ENCODE measurements around the gene TMEM18. TPM values are rescaled to one million over a fixed set of nuclear protein-coding genes. Genes with fewer than 3 reads are reported as not detected.

The TMEM18 gene
- total and polyA plus RNA-seq, 4 donors = 17.8 to 26.2 (median 22.0) TPM

- H3K4me3 ChIP-seq (ENCODE audit: low read length in 2 of 2) = no peak overlapping the region
- H3K9me3 ChIP-seq (ENCODE audit: control insufficient read depth, low read length) = peaks cover under 1% of the 10 kb centered on the region
- intact Hi-C loops (cut with DNase I) = loop anchor here (5.0 kb wide), 2 partner anchors 392 to 467 kb away; no protein-coding TSS in a partner anchor
- no peaks in the 10 kb centered on the region for H3K27me3 ChIP-seq (ENCODE audit: control insufficient read depth in 1 of 2, insufficient read depth in 2 of 2, low read length in 1 of 2)
- no peaks in the 10 kb centered on the region for H3K4me1 ChIP-seq (ENCODE audit: control insufficient read depth in 1 of 2, insufficient read depth in 2 of 2, low read length in 2 of 2)
- no peaks in the 10 kb centered on the region for H3K36me3 ChIP-seq (ENCODE audit: control insufficient read depth in 1 of 2, insufficient read depth in 2 of 2, low read length in 1 of 2)
- WGBS, 2 donors = 82 to 86% methylated on average over 6 of the region's 6 CpGs
- DNase-seq (no peak), ATAC-seq (ENCODE audit: low FRiP score) (no peak)
- no peak overlapping the region for H3K27ac ChIP-seq (ENCODE audit: low read depth in 1 of 2, low read length in 2 of 2)
Measured at GRCh38 chr2:639703-640102, 37.5 kb downstream of the TMEM18 start.

GRCh38 chr2:637804-638203 lies 39.4 kb downstream of the TMEM18 start:
- Histone ChIP-seq H3K27ac (ENCODE audit: low read depth in 1 of 2, low read length in 2 of 2) (no peak overlapping the region), H3K27me3 (ENCODE audit: control insufficient read depth in 1 of 2, insufficient read depth in 2 of 2, low read length in 1 of 2) (no peaks in the 10 kb centered on the region), H3K4me3 (ENCODE audit: low read length in 2 of 2) (no peak overlapping the region), H3K36me3 (ENCODE audit: control insufficient read depth in 1 of 2, insufficient read depth in 2 of 2, low read length in 1 of 2) (no peaks in the 10 kb centered on the region), H3K4me1 (ENCODE audit: control insufficient read depth in 1 of 2, insufficient read depth in 2 of 2, low read length in 2 of 2) (no peaks in the 10 kb centered on the region), H3K9me3 (ENCODE audit: control insufficient read depth, low read length) (no peaks in the 10 kb centered on the region)
- ATAC-seq (ENCODE audit: low FRiP score) (no peak), DNase-seq (no peak)
- intact Hi-C loops (cut with DNase I) = loop anchor here (5.0 kb wide), 2 partner anchors 391 to 466 kb away; no protein-coding TSS in a partner anchor
- 69 to 80% methylated on average over 7 of the region's 7 CpGs for WGBS, 2 donors

- Histone ChIP-seq H3K4me3 (ENCODE audit: low read length in 2 of 2) (no peak overlapping the region), H3K27ac (ENCODE audit: low read depth in 1 of 2, low read length in 2 of 2) (no peak overlapping the region), H3K4me1 (ENCODE audit: control insufficient read depth in 1 of 2, insufficient read depth in 2 of 2, low read length in 2 of 2) (no peaks in the 10 kb centered on the region), H3K36me3 (ENCODE audit: control insufficient read depth in 1 of 2, insufficient read depth in 2 of 2, low read length in 1 of 2) (no peaks in the 10 kb centered on the region), H3K9me3 (ENCODE audit: control insufficient read depth, low read length) (no peaks in the 10 kb centered on the region), H3K27me3 (ENCODE audit: control insufficient read depth in 1 of 2, insufficient read depth in 2 of 2, low read length in 1 of 2) (no peaks in the 10 kb centered on the region)
- intact Hi-C loops (cut with DNase I) = loop anchor here (5.0 kb wide), 2 partner anchors 390 to 465 kb away; no protein-coding TSS in a partner anchor
- WGBS, 2 donors = 66 to 67% methylated on average over 16 of the region's 16 CpGs
- DNase-seq (no peak), ATAC-seq (ENCODE audit: low FRiP score) (no peak)
Measured at GRCh38 chr2:637406-637776, 39.8 kb downstream of the TMEM18 start.

- H3K9me3 ChIP-seq (ENCODE audit: control insufficient read depth, low read length) = no peaks in the 10 kb centered on the region
- peak overlapping the region; percentile 1 to 3 for H3K4me3 ChIP-seq (ENCODE audit: low read length in 2 of 2)
- intact Hi-C loops (cut with DNase I) = loop anchor here (5.0 kb wide), 2 partner anchors 390 to 465 kb away; no protein-coding TSS in a partner anchor
- H3K36me3 ChIP-seq (ENCODE audit: control insufficient read depth in 1 of 2, insufficient read depth in 2 of 2, low read length in 1 of 2) = no peaks in the 10 kb centered on the region
- 11 to 12% methylated on average over 57 of the region's 57 CpGs for WGBS, 2 donors
- DNase-seq = peak; percentile 79 to 92
- peak; percentile 92 for ATAC-seq (ENCODE audit: low FRiP score)
- H3K4me1 ChIP-seq (ENCODE audit: control insufficient read depth in 1 of 2, insufficient read depth in 2 of 2, low read length in 2 of 2) = no peaks in the 10 kb centered on the region
- no peaks in the 10 kb centered on the region for H3K27me3 ChIP-seq (ENCODE audit: control insufficient read depth in 1 of 2, insufficient read depth in 2 of 2, low read length in 1 of 2)
- H3K27ac ChIP-seq (ENCODE audit: low read depth in 1 of 2, low read length in 2 of 2) = no peak overlapping the region
Measured at GRCh38 chr2:636641-637405, 40.4 kb downstream of the TMEM18 start.

- H3K4me3 ChIP-seq (ENCODE audit: low read length in 2 of 2) = no peak overlapping the region
- H3K27me3 ChIP-seq (ENCODE audit: control insufficient read depth in 1 of 2, insufficient read depth in 2 of 2, low read length in 1 of 2) = no peaks in the 10 kb centered on the region
- DNase-seq = no peak
- no peaks in the 10 kb centered on the region for H3K36me3 ChIP-seq (ENCODE audit: control insufficient read depth in 1 of 2, insufficient read depth in 2 of 2, low read length in 1 of 2)
- H3K9me3 ChIP-seq (ENCODE audit: control insufficient read depth, low read length) = no peaks in the 10 kb centered on the region
- H3K27ac ChIP-seq (ENCODE audit: low read depth in 1 of 2, low read length in 2 of 2) = no peak overlapping the region
- no peaks in the 10 kb centered on the region for H3K4me1 ChIP-seq (ENCODE audit: control insufficient read depth in 1 of 2, insufficient read depth in 2 of 2, low read length in 2 of 2)
- 74% methylated on average over 54 to 57 of the region's 57 CpGs for WGBS, 2 donors
- ATAC-seq (ENCODE audit: low FRiP score) = peak; percentile 25
- intact Hi-C loops (cut with DNase I) = loop anchor here (5.0 kb wide), 2 partner anchors 389 to 464 kb away; no protein-coding TSS in a partner anchor
Measured at GRCh38 chr2:635687-636621, 41.3 kb downstream of the TMEM18 start.

- Histone ChIP-seq H3K9me3 (ENCODE audit: control insufficient read depth, low read length) (no peaks in the 10 kb centered on the region), H3K4me1 (ENCODE audit: control insufficient read depth in 1 of 2, insufficient read depth in 2 of 2, low read length in 2 of 2) (no peaks in the 10 kb centered on the region), H3K27ac (ENCODE audit: low read depth in 1 of 2, low read length in 2 of 2) (no peak overlapping the region), H3K4me3 (ENCODE audit: low read length in 2 of 2) (no peak overlapping the region), H3K36me3 (ENCODE audit: control insufficient read depth in 1 of 2, insufficient read depth in 2 of 2, low read length in 1 of 2) (no peaks in the 10 kb centered on the region), H3K27me3 (ENCODE audit: control insufficient read depth in 1 of 2, insufficient read depth in 2 of 2, low read length in 1 of 2) (no peaks in the 10 kb centered on the region)
- 78 to 90% methylated on average over 16 of the region's 16 CpGs for WGBS, 2 donors
- intact Hi-C loops (cut with DNase I) = loop anchor here (5.0 kb wide), 2 partner anchors 388 to 463 kb away; no protein-coding TSS in a partner anchor
- no peak for DNase-seq
- ATAC-seq (ENCODE audit: low FRiP score) = no peak
Measured at GRCh38 chr2:634636-635388, 42.4 kb downstream of the TMEM18 start.

GRCh38 chr2:634041-634440 lies 43.2 kb downstream of the TMEM18 start:
- DNase-seq = no peak
- WGBS, 2 donors = 81 to 86% methylated on average over 11 of the region's 11 CpGs

GRCh38 chr2:633371-633770 lies 43.8 kb downstream of the TMEM18 start:
- intact Hi-C loops (cut with DNase I) = no loop called here

More at GRCh38 chr2:634041-634440, 43.2 kb downstream of the TMEM18 start:
- no peak for ATAC-seq (ENCODE audit: low FRiP score)
- no peaks in the 10 kb centered on the region for H3K4me1 ChIP-seq (ENCODE audit: control insufficient read depth in 1 of 2, insufficient read depth in 2 of 2, low read length in 2 of 2)
- no peaks in the 10 kb centered on the region for H3K36me3 ChIP-seq (ENCODE audit: control insufficient read depth in 1 of 2, insufficient read depth in 2 of 2, low read length in 1 of 2)
- H3K4me3 ChIP-seq (ENCODE audit: low read length in 2 of 2) = no peak overlapping the region
- H3K27me3 ChIP-seq (ENCODE audit: control insufficient read depth in 1 of 2, insufficient read depth in 2 of 2, low read length in 1 of 2) = no peaks in the 10 kb centered on the region
- intact Hi-C loops (cut with DNase I) = no loop called here
- no peak overlapping the region for H3K27ac ChIP-seq (ENCODE audit: low read depth in 1 of 2, low read length in 2 of 2)
- H3K9me3 ChIP-seq (ENCODE audit: control insufficient read depth, low read length) = no peaks in the 10 kb centered on the region

More at GRCh38 chr2:633371-633770, 43.8 kb downstream of the TMEM18 start:
- ATAC-seq (ENCODE audit: low FRiP score) (no peak), DNase-seq (no peak)
- 71 to 76% methylated on average over 5 of the region's 5 CpGs for WGBS, 2 donors
- Histone ChIP-seq H3K27ac (ENCODE audit: low read depth in 1 of 2, low read length in 2 of 2) (no peak overlapping the region), H3K9me3 (ENCODE audit: control insufficient read depth, low read length) (no peaks in the 10 kb centered on the region), H3K27me3 (ENCODE audit: control insufficient read depth in 1 of 2, insufficient read depth in 2 of 2, low read length in 1 of 2) (no peaks in the 10 kb centered on the region), H3K4me3 (ENCODE audit: low read length in 2 of 2) (no peak overlapping the region), H3K36me3 (ENCODE audit: control insufficient read depth in 1 of 2, insufficient read depth in 2 of 2, low read length in 1 of 2) (no peaks in the 10 kb centered on the region), H3K4me1 (ENCODE audit: control insufficient read depth in 1 of 2, insufficient read depth in 2 of 2, low read length in 2 of 2) (no peaks in the 10 kb centered on the region)

Measured in aorta (tissue), 5 donors.